ENCODE results near the gene EHD4.
A peak's percentile ranks its signal among the peaks of the same experiment; 100 is the strongest.

The EHD4 gene

GRCh38 chr15:41881086-41881485 is 91.3 kb downstream of the EHD4 start:
- no peak for DNase-seq (ENCODE audit: low read depth)

- DNase-seq (ENCODE audit: low read depth): no peak
Measured at GRCh38 chr15:41880156-41880877, 92.0 kb downstream of the EHD4 start.

GRCh38 chr15:41879321-41879845 is 93.0 kb downstream of the EHD4 start:
- no peak for DNase-seq (ENCODE audit: low read depth)

GRCh38 chr15:41878355-41878699 is 94.0 kb downstream of the EHD4 start:
- no peak for DNase-seq (ENCODE audit: low read depth)

- DNase-seq (ENCODE audit: low read depth): no peak
Measured at GRCh38 chr15:41877631-41878354, 94.6 kb downstream of the EHD4 start.

- no peak for DNase-seq (ENCODE audit: low read depth)
Measured at GRCh38 chr15:41876689-41877088, 95.7 kb downstream of the EHD4 start.

- no peak for DNase-seq (ENCODE audit: low read depth)
Measured at GRCh38 chr15:41876007-41876406, 96.3 kb downstream of the EHD4 start.

- DNase-seq (ENCODE audit: low read depth): no peak
Measured at GRCh38 chr15:41874736-41875135, 97.6 kb downstream of the EHD4 start.

- no peak for DNase-seq (ENCODE audit: low read depth)
Measured at GRCh38 chr15:41873711-41874110, 98.6 kb downstream of the EHD4 start.

GRCh38 chr15:41872166-41872747 is 100.1 kb downstream of the EHD4 start:
- DNase-seq (ENCODE audit: low read depth): no peak

- DNase-seq (ENCODE audit: low read depth): no peak
Measured at GRCh38 chr15:41871175-41871905, 101.0 kb downstream of the EHD4 start.

- DNase-seq (ENCODE audit: low read depth): peak; percentile 21
Measured at GRCh38 chr15:41870689-41871081, 101.7 kb downstream of the EHD4 start.

GRCh38 chr15:41869770-41870688 is 102.3 kb downstream of the EHD4 start:
- no peak for DNase-seq (ENCODE audit: low read depth)

GRCh38 chr15:41868321-41868720 is 104.0 kb downstream of the EHD4 start:
- no peak for DNase-seq (ENCODE audit: low read depth)

GRCh38 chr15:41866872-41867579 is 105.3 kb downstream of the EHD4 start:
- no peak for DNase-seq (ENCODE audit: low read depth)

- no peak for DNase-seq (ENCODE audit: low read depth)
Measured at GRCh38 chr15:41866263-41866703, 106.1 kb downstream of the EHD4 start.

- no peak for DNase-seq (ENCODE audit: low read depth)
Measured at GRCh38 chr15:41865490-41866055, 106.8 kb downstream of the EHD4 start.

- DNase-seq (ENCODE audit: low read depth): no peak
Measured at GRCh38 chr15:41862515-41863116, 109.7 kb downstream of the EHD4 start.

- DNase-seq (ENCODE audit: low read depth): no peak
Measured at GRCh38 chr15:41861736-41862356, 110.5 kb downstream of the EHD4 start.
